HEK293T (cell line): ENCODE measurements around the gene NEK10.

Source experiments
- BHLHE40 ChIP-seq: fragments of 450-650 bp; IDR thresholded peaks from 2 replicates; pipeline ENCODE4 v1.6.1; 2016; ENCODE audit warnings: mild to moderate bottlenecking, moderate library complexity, borderline replicate concordance
- ELF4 ChIP-seq: fragments of 450-650 bp; IDR thresholded peaks from 2 replicates; pipeline ENCODE4 v1.6.1; 2017; ENCODE audit warnings: antibody characterized with exemption
- FOXK2 ChIP-seq: fragments of 450-650 bp; IDR thresholded peaks from 2 replicates; pipeline ENCODE4 v1.6.1; 2016; ENCODE audit warnings: mild to moderate bottlenecking
- SP1 ChIP-seq: fragments of 450-650 bp; IDR thresholded peaks from 2 replicates; pipeline ENCODE4 v1.6.1; 2017
- SUZ12 ChIP-seq: fragments of 450-650 bp; IDR thresholded peaks from 2 replicates; pipeline ENCODE4 v1.6.1; 2016; ENCODE audit warnings: mild to moderate bottlenecking
- TARDBP ChIP-seq: fragments of 450-650 bp; IDR thresholded peaks from 2 replicates; pipeline ENCODE4 v1.6.1; 2016
- ZNF384 ChIP-seq: fragments of 450-650 bp; IDR thresholded peaks from 2 replicates; pipeline ENCODE4 v1.6.1; 2016

DNA sequence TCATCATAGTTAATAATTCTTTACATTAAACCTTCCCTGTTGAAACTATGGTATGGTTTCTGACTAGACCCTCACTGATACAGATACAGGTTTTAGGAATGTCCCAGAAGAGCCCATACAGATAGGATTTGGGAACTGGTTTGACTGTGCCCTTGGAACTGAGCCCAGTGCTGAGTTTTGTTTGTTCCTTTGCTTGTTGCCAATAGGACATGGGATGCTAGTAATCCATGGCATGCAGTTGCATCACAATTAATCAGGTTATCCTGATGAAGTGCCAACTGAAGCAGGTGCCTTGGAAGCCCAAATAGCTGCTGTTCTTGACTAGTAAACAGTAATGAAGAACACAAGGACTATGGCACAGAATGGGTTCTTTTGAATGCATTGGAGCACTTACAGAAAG lies 230.6 kb downstream of the NEK10 start:
- TF ChIP-seq BHLHE40 (no peak), SP1 (no peak), FOXK2 (no peak), SUZ12 (no peak), ZNF384 (no peak), ELF4 (no peak), TARDBP (no peak)
